Stomach smooth muscle (tissue), 2 donors: ENCODE measurements around the gene MAML3.

Experiments
- H3K27ac ChIP-seq: one replicate; pipeline ENCODE4 v1.7.0; 2013; ENCODE audit warnings: mild to moderate bottlenecking, low read length, inconsistent platforms
- H3K27me3 ChIP-seq, 2 donors: one replicate each; pipeline ENCODE4 v1.7.0; 2013; ENCODE audit warnings: low read length in 2 of 2; ENCODE audit not compliant: insufficient read depth in 2 of 2, control insufficient read depth in 1 of 2
- H3K36me3 ChIP-seq, 2 donors: one replicate each; pipeline ENCODE4 v1.7.0; 2013; ENCODE audit warnings: low read length in 2 of 2; ENCODE audit not compliant: control insufficient read depth in 2 of 2, insufficient read depth in 2 of 2
- H3K4me1 ChIP-seq: one replicate; pipeline ENCODE4 v1.7.0; 2013; ENCODE audit warnings: low read length; ENCODE audit not compliant: control insufficient read depth, insufficient read depth
- H3K4me3 ChIP-seq, 2 donors: one replicate each; pipeline ENCODE4 v1.7.0; 2013; ENCODE audit warnings: low read length in 2 of 2
- H3K9ac ChIP-seq, 2 donors: one replicate each; pipeline ENCODE4 v1.7.0; 2013; ENCODE audit warnings: low read length in 2 of 2, mild to moderate bottlenecking in 1 of 2
- H3K9me3 ChIP-seq, 2 donors: one replicate each; pipeline ENCODE4 v1.7.0; 2013; ENCODE audit warnings: low read length in 2 of 2; ENCODE audit not compliant: control insufficient read depth in 2 of 2
- donor health status: healthy.
- donor health status: Pancreatic carcinoma.

Gene MAML3

DNA sequence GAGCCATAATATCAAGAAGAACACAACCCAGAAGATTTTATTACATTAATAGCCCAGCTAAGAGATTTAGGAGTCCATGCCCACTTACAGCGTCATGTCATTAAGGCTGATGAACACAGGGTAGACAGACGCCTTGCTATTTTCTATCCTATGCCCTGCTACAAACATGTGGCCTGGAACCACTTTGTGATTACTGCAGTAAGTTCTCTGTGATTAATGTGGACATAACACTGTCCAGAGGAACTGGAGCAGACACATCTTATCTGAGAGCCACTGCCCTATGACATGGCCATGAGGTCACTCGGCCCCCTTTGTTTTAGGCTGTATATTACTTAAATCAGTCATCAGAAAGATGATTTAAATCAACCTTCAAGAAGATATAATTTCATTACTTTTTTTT is 211.7 kb downstream of the MAML3 start:
- Histone ChIP-seq H3K4me3 (no peak overlapping the region), H3K27ac (no peak overlapping the region), H3K36me3 (no peaks in the 10 kb centered on the region), H3K9me3 (no peaks in the 10 kb centered on the region), H3K27me3 (no peaks in the 10 kb centered on the region), H3K4me1 (peaks cover 3% of the 10 kb centered on the region), H3K9ac (no peak overlapping the region)

DNA sequence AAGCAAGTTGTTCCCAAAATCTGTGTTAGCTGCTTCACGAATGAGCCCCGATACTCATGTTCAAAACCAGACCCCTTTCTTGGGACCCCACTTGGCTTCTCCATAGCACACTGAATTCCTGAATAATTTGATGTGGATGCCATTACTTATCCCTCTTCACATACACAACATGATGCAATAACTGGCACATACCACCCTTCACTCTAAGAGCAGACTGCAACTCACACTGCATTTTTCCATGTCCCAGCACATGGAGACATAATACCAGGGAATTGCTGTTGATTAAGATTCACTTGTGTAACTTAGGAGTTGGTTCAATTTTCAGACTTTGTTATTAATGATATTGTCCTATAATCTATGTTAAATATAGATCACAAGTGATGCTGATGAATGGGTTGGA is 213.4 kb downstream of the MAML3 start:
- H3K27ac ChIP-seq: no peak overlapping the region
- no peak overlapping the region for H3K9ac ChIP-seq
- H3K9me3 ChIP-seq: no peaks in the 10 kb centered on the region
- no peak overlapping the region for H3K4me3 ChIP-seq
- H3K27me3 ChIP-seq: no peaks in the 10 kb centered on the region
- H3K4me1 ChIP-seq: no peaks in the 10 kb centered on the region
- no peaks in the 10 kb centered on the region for H3K36me3 ChIP-seq

DNA sequence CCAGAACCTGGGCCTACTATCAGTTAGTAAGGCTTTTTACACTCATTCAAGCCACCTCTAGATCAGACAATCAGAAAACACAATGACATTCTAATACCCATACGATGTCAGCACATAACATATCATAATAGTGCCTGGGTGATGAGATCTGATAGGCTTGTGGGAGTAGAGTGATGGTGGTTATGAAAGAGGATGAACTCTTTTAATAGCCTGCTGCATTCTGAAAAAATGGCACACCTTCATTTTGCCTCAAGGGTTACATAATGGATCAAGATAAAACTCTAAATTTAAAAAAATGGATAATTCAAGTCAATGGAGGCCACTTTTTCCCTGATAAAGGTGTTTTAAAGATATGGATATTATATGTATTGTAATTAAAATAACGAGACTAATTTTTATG is 215.6 kb downstream of the MAML3 start:
- Histone ChIP-seq H3K27ac (no peak overlapping the region), H3K36me3 (no peaks in the 10 kb centered on the region), H3K9ac (no peak overlapping the region), H3K9me3 (no peaks in the 10 kb centered on the region), H3K4me3 (no peak overlapping the region), H3K4me1 (no peaks in the 10 kb centered on the region), H3K27me3 (no peaks in the 10 kb centered on the region)

DNA sequence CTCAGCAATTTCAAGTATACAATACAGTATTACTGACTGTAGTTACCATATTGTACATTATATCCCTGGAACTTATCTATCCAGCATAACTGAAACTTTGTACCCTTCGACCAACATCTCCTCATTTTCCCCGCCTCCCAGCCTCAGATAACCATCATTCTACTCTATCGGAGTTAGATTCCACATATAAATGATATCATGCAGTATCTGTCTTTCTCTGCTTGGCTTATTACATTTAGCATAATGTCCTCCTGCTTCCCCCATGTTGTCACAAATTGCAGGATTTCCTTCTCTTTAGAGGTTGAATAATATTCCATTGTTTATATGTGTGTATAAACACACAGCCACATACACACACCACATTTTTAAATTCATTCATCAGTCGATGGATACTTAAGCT is 218.1 kb downstream of the MAML3 start:
- H3K9ac ChIP-seq: no peak overlapping the region

DNA sequence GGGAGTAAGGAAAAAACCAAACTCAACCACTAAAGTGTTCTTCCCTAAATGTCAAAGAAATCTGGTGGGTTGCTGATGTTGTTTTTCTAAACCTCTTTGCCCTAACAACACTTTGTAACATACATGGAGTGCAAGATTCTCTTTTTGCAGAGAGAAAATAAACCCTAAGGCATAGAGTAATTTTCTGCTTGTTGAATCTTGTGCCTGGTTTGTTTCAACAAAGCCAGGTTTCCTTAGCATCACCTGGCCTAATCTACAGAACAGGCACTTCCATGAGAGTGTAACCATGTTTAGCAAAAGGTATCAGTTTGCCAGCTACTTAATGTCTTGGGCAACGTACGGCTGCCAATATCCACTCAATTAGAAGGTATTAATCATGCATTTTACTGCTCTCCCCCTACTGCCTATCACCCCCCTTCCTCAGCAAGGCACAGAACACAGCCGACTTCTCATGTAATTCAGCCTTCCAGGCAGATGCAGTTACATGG is 219.2 kb downstream of the MAML3 start:
- Histone ChIP-seq H3K4me1 (no peaks in the 10 kb centered on the region), H3K9me3 (no peaks in the 10 kb centered on the region), H3K4me3 (no peak overlapping the region), H3K9ac (no peak overlapping the region), H3K27me3 (no peaks in the 10 kb centered on the region), H3K27ac (no peak overlapping the region), H3K36me3 (no peaks in the 10 kb centered on the region)

More for the DNA sequence above, 218.1 kb downstream of the MAML3 start:
- no peaks in the 10 kb centered on the region for H3K4me1 ChIP-seq
- no peaks in the 10 kb centered on the region for H3K9me3 ChIP-seq
- no peaks in the 10 kb centered on the region for H3K27me3 ChIP-seq
- H3K4me3 ChIP-seq: no peak overlapping the region
- H3K36me3 ChIP-seq: no peaks in the 10 kb centered on the region
- H3K27ac ChIP-seq: no peak overlapping the region

DNA sequence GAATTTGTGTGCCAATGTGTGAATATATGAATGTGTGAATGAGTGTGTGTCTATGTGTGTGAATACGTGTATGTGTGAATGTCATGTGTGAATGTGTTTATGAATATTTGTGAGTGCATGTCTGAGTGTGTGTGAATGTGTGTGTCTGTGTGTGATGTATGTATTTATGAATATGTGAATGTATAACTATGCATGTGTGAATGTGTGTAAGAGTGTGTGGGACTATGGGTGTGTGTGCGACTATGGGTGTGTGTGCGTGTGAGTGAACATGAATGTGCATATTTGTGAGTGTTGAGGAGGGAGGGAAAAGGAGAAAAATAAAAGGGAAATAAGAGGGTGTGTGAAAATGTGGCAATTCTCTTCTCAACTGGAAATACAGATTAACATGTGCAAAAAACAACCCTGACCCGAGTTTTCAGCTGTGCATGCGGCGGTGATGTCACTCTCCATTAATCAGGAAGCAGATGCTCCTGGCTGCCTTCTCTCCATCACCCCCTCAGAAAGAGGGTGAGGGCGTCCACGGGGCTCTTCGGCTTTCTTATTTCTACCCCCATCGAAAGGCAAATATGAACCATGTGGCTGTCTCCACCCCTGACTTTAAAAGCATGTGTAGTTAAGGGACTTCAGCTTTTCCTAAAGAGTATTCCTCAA is 219.8 kb downstream of the MAML3 start:
- Histone ChIP-seq H3K4me1 (no peaks in the 10 kb centered on the region), H3K36me3 (no peaks in the 10 kb centered on the region), H3K9me3 (no peaks in the 10 kb centered on the region), H3K9ac (no peak overlapping the region), H3K27ac (no peak overlapping the region), H3K27me3 (no peaks in the 10 kb centered on the region), H3K4me3 (no peak overlapping the region)

DNA sequence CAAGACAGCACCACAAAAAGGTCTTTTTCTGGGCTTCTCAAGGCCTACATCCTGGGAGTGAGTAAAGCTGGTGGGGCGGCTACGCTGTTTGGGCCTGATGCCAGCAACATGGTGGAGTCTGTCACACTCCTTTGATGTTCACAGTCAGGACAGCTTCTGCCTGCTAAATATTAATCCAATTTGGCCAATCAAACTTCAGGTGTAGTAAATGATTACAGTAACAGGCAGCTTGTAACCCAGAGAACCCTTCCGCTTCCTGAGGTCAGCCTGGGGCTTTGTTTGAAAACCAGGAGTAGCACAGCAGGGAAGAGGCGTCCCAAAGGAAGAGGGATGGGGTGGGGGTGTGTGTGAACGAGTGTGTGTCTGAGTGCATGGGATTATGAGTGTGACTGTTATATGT is 220.4 kb downstream of the MAML3 start:
- Histone ChIP-seq H3K4me1 (no peaks in the 10 kb centered on the region), H3K9me3 (no peaks in the 10 kb centered on the region), H3K27ac (no peak overlapping the region), H3K27me3 (no peaks in the 10 kb centered on the region), H3K4me3 (no peak overlapping the region), H3K36me3 (no peaks in the 10 kb centered on the region), H3K9ac (no peak overlapping the region)

DNA sequence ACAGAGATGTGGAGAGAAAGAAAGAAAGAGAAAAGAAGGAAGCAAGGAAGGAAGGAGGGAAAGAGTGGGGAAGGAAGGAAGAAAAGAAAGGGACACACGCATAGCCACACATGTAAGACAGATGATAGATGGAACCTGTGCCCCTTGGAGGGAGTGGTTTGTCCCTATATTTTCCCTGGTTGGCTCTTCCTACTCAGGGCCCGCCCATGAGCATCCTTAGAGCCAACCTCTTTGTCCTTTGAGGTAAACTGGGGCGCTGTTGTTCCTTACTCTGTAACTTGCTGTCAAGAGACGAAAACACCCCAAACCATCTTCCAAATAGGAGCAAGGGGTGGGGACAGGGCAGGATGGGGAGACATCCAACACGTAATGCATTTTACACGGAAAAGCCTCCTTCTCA is 220.9 kb downstream of the MAML3 start:
- H3K9me3 ChIP-seq: no peaks in the 10 kb centered on the region
- no peak overlapping the region for H3K4me3 ChIP-seq
- H3K36me3 ChIP-seq: no peaks in the 10 kb centered on the region
- no peak overlapping the region for H3K9ac ChIP-seq
- no peaks in the 10 kb centered on the region for H3K27me3 ChIP-seq
- H3K4me1 ChIP-seq: no peaks in the 10 kb centered on the region
- H3K27ac ChIP-seq: no peak overlapping the region

DNA sequence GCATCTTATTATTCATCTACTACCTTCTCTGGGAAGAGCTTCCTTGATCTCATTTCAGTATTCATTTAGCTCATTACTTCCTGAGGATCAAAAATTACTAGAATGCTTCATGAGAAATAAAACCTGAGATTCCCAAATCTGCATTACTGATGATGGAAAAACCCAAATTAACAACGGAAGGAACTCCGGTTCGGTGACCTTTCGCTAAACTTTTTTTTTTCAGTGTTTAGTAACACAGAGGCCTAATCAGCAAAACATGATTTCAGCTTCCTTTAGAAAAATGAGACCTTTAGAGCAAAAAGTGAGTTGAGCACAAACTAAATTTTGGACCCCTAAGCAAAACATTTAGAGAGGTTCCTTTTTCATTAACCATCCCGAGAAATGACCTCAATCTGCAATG is 229.2 kb downstream of the MAML3 start:
- no peaks in the 10 kb centered on the region for H3K27me3 ChIP-seq
- H3K9ac ChIP-seq: no peak overlapping the region
- H3K4me1 ChIP-seq: peaks cover 31% of the 10 kb centered on the region
- no peaks in the 10 kb centered on the region for H3K36me3 ChIP-seq
- no peaks in the 10 kb centered on the region for H3K9me3 ChIP-seq
- H3K27ac ChIP-seq: no peak overlapping the region
- H3K4me3 ChIP-seq: no peak overlapping the region

DNA sequence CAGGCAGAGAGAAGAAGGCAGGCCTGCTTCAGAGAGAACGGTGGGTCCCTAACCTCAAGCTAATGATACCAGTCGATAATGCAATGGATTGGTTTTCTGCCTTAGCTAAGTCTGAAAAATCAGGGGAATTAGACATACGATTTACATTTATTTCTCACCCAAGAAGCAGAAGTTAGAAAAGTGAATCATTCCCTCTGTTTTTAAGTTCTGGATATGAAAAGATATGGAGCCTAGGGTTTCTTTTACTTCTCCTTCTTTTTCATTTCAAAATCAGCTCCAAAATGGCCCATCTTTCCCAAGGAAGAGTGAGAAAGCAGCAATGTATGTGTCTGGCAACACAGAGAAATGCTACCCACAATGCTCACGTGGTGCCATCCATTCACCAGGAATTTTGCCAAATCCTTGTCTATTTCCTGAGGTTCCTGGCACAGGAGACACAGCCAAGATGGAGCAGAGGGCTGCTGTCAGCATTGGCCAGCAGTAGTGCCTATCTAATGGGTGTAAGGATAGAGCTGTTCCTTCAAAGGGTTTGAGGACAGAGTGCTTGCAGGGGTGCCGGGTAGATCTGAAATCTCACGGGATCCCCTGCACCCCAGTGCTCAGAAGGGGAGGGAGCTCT is 231.5 kb downstream of the MAML3 start:
- H3K27ac ChIP-seq: peak overlapping the region; percentile 89
- H3K9ac ChIP-seq: no peak overlapping the region
- H3K36me3 ChIP-seq: no peaks in the 10 kb centered on the region
- peaks cover 47% of the 10 kb centered on the region for H3K4me1 ChIP-seq
- no peaks in the 10 kb centered on the region for H3K9me3 ChIP-seq
- H3K4me3 ChIP-seq: no peak overlapping the region
- H3K27me3 ChIP-seq: no peaks in the 10 kb centered on the region

DNA sequence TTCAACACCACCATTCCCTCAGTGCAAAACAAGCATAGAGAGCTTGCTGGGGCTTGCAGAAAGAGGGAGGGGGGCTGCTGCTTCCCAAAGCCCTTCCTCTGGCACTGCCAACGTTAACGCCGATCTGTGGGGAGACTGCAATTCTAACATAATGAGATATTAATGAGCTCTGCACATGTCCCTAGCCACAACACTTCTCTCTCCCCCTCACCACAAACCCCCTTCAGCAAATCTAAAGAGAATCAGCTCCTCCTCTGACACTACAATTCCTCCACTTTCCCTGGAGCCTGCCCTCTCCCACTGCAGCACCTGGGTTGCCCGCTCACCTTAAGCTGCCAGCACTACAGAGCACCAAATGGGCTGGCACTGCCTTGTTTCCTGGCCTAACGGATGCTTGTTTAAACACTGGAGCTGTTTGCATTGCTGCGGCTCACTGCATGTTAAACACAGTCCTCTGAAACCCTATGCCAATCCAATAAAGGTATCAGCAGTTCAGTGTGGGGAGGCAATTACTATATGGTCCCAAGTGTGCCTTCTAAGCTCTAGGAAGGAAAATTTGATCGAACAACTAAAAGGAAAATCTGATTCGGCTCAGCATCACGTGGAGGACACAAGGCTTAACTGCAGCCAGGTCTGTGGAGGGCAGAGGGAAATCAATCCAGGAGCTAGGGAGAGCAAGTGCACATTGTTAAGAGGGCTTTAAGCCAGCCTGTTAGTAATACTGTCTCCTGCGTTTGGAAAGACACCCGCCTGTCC is 232.4 kb downstream of the MAML3 start:
- no peaks in the 10 kb centered on the region for H3K9me3 ChIP-seq
- no peaks in the 10 kb centered on the region for H3K36me3 ChIP-seq
- peak overlapping the region; percentile 38 to 41 for H3K9ac ChIP-seq
- H3K4me1 ChIP-seq: peaks cover 47% of the 10 kb centered on the region
- no peaks in the 10 kb centered on the region for H3K27me3 ChIP-seq
- H3K27ac ChIP-seq: peak overlapping the region; percentile 89
- H3K4me3 ChIP-seq: no peak overlapping the region
